MM.1S (cell line): Measurements from ENCODE around the gene DIP2C.

Source experiments
- DNase-seq: peaks from one replicate; pipeline ENCODE4 v3.0.0-alpha.2; 2015
- H2AFZ ChIP-seq: fragments of 300-600 bp; sonication (generic); 2 replicates; pipeline ENCODE4 v1.6.0; 2016; ENCODE audit warnings: antibody characterized with exemption, low read length
- H3F3A ChIP-seq: fragments of 300-600 bp; sonication (generic); 2 replicates; pipeline ENCODE4 v1.6.1; 2016; ENCODE audit warnings: mild to moderate bottlenecking, antibody characterized with exemption, low read length, moderate library complexity, mixed read lengths; ENCODE audit not compliant: insufficient read depth
- H3K27ac ChIP-seq: fragments of 300-600 bp; sonication (generic); 2 replicates; pipeline ENCODE4 v1.5.1; 2016; ENCODE audit warnings: mild to moderate bottlenecking, low read length
- H3K27me3 ChIP-seq: fragments of 300-600 bp; sonication (generic); replicated peaks from 2 replicates; pipeline ENCODE4 v1.6.0; 2016; ENCODE audit warnings: low read length; ENCODE audit not compliant: insufficient read depth
- H3K36me3 ChIP-seq: fragments of 300-600 bp; sonication (generic); replicated peaks from 2 replicates; pipeline ENCODE4 v1.6.1; 2016; ENCODE audit warnings: mild to moderate bottlenecking, low read length, mixed read lengths; ENCODE audit not compliant: insufficient read depth
- H3K4me1 ChIP-seq: fragments of 300-600 bp; sonication (generic); 2 replicates; pipeline ENCODE4 v1.6.1; 2016; ENCODE audit warnings: low read length, mixed read lengths
- H3K4me2 ChIP-seq: fragments of 300-600 bp; sonication (generic); 2 replicates; pipeline ENCODE4 v1.6.0; 2016; ENCODE audit warnings: low read depth, low read length
- H3K4me3 ChIP-seq: fragments of 300-600 bp; sonication (generic); 2 replicates; pipeline ENCODE4 v1.5.1; 2016; ENCODE audit warnings: low read length, mixed read lengths
- H3K79me2 ChIP-seq: fragments of 300-600 bp; sonication (generic); 2 replicates; pipeline ENCODE4 v1.6.1; 2016; ENCODE audit warnings: mixed run types, low read length, mixed read lengths
- H3K9ac ChIP-seq: fragments of 300-600 bp; sonication (generic); 2 replicates; pipeline ENCODE4 v1.6.1; 2016; ENCODE audit warnings: low read length, mixed read lengths
- H3K9me2 ChIP-seq: fragments of 300-600 bp; sonication (generic); replicated peaks from 2 replicates; pipeline ENCODE4 v1.6.1; 2016; ENCODE audit warnings: mild to moderate bottlenecking, low read length, mixed read lengths; ENCODE audit not compliant: insufficient read depth
- H3K9me3 ChIP-seq: fragments of 300-600 bp; sonication (generic); replicated peaks from 2 replicates; pipeline ENCODE4 v1.6.1; 2016; ENCODE audit warnings: mild to moderate bottlenecking, low read length, mixed read lengths; ENCODE audit not compliant: insufficient read depth
- H4K20me1 ChIP-seq: fragments of 300-600 bp; sonication (generic); 2 replicates; pipeline ENCODE4 v1.6.1; 2016; ENCODE audit warnings: mild to moderate bottlenecking, low read length, moderate library complexity, mixed read lengths; ENCODE audit not compliant: insufficient read depth
- CTCF ChIP-seq: fragments of 300-600 bp; sonication (generic); IDR thresholded peaks from 2 replicates; pipeline ENCODE4 v1.5.1; 2016; ENCODE audit warnings: antibody characterized with exemption, low read length, mixed read lengths
- EZH2 ChIP-seq: fragments of 300-600 bp; sonication (generic); optimal IDR thresholded peaks from 2 replicates; pipeline ENCODE3; 2017; ENCODE audit warnings: low read depth, mild to moderate bottlenecking, antibody characterized with exemption, low read length, mixed read lengths
- EZH2phosphoT487 ChIP-seq: fragments of 300-600 bp; sonication (generic); IDR thresholded peaks from 2 replicates; pipeline ENCODE4 v1.6.1; 2018; ENCODE audit warnings: antibody characterized with exemption, low read length

DIP2C gene

GRCh38 chr10:664301-664700 lies 25.2 kb downstream of the DIP2C start:
- Histone ChIP-seq H3K27me3 (no peaks in the 10 kb centered on the region), H3K4me2 (no peak overlapping the region), H4K20me1 (no peaks in the 10 kb centered on the region), H3K9me2 (no peaks in the 10 kb centered on the region), H3K27ac (no peak overlapping the region), H3K4me1 (peaks cover 15% of the 10 kb centered on the region), H3K36me3 (no peaks in the 10 kb centered on the region), H3K4me3 (no peak overlapping the region), H3K9me3 (no peaks in the 10 kb centered on the region), H3K79me2 (no peaks in the 10 kb centered on the region), H3F3A (peaks cover 14% of the 10 kb centered on the region), H2AFZ (no peak overlapping the region), H3K9ac (no peak overlapping the region)
- no peak for DNase-seq
- TF ChIP-seq CTCF, result no peak

GRCh38 chr10:663831-664251 lies 25.6 kb downstream of the DIP2C start:
- no peak for DNase-seq
- Histone ChIP-seq H3K4me3 (no peak overlapping the region), H3K36me3 (no peaks in the 10 kb centered on the region), H3F3A (peaks cover 18% of the 10 kb centered on the region), H3K9ac (no peak overlapping the region), H3K9me2 (no peaks in the 10 kb centered on the region), H4K20me1 (no peaks in the 10 kb centered on the region), H3K9me3 (no peaks in the 10 kb centered on the region), H3K27me3 (no peaks in the 10 kb centered on the region), H2AFZ (no peak overlapping the region), H3K4me1 (peaks cover 19% of the 10 kb centered on the region), H3K79me2 (no peaks in the 10 kb centered on the region), H3K27ac (no peak overlapping the region), H3K4me2 (no peak overlapping the region)
- TF ChIP-seq EZH2phosphoT487 (no peak), CTCF (no peak), EZH2 (no peak)

GRCh38 chr10:663466-663751 lies 26.1 kb downstream of the DIP2C start:
- no peaks in the 10 kb centered on the region for H4K20me1 ChIP-seq

More at GRCh38 chr10:663466-663751, 26.1 kb downstream of the DIP2C start:
- Histone ChIP-seq H3K36me3 (no peaks in the 10 kb centered on the region), H3K9me3 (no peaks in the 10 kb centered on the region), H3K9ac (no peak overlapping the region), H3K4me2 (no peak overlapping the region), H3K79me2 (no peaks in the 10 kb centered on the region), H3K27ac (no peak overlapping the region), H3K4me3 (no peak overlapping the region), H3K9me2 (no peaks in the 10 kb centered on the region), H2AFZ (no peak overlapping the region), H3K4me1 (peaks cover 24% of the 10 kb centered on the region), H3K27me3 (no peaks in the 10 kb centered on the region), H3F3A (peaks cover 23% of the 10 kb centered on the region)
- DNase-seq, result no peak
- no peak for TF ChIP-seq EZH2phosphoT487
- no peak for TF ChIP-seq EZH2
- no peak for TF ChIP-seq CTCF
